ENCODE data around the gene ALDOB.

The ALDOB gene

DNA sequence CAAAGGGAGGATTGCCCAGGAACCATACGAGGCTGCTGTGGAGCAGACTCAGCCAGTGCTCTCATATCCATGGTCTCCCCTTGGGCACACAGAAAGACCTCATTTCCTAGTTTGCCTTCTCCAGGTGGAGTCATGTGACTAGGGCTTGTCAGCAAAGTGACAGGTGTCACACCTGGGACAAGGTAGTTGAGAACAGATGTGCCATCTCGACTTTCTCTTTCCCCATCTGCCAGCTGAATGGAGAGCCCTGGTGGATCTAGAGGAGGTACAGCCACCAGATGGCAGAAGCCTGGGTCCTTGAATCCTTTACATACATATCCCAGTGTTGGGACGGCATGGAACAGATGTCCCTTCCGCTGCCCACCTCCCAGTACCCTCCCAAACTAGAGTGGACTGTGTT lies 42.9 kb upstream of the ALDOB start:
- POLR2A ChIA-PET: no interaction called here
- CTCF ChIA-PET: interaction anchor here (1.2 kb wide), 2 partner anchors 9 to 14 kb away, joined by 3 read pairs; no protein-coding TSS in a partner anchor
- TF ChIP-seq, protein P1, sequence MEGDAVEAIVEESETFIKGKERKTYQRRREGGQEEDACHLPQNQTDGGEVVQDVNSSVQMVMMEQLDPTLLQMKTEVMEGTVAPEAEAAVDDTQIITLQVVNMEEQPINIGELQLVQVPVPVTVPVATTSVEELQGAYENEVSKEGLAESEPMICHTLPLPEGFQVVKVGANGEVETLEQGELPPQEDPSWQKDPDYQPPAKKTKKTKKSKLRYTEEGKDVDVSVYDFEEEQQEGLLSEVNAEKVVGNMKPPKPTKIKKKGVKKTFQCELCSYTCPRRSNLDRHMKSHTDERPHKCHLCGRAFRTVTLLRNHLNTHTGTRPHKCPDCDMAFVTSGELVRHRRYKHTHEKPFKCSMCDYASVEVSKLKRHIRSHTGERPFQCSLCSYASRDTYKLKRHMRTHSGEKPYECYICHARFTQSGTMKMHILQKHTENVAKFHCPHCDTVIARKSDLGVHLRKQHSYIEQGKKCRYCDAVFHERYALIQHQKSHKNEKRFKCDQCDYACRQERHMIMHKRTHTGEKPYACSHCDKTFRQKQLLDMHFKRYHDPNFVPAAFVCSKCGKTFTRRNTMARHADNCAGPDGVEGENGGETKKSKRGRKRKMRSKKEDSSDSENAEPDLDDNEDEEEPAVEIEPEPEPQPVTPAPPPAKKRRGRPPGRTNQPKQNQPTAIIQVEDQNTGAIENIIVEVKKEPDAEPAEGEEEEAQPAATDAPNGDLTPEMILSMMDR (IDR thresholded peaks at IDR 0.05; ENCODE audit: control extremely low read depth, extremely low read depth, low read depth, missing control alignments): no peak
- no peak for DNase-seq (ENCODE audit: extremely low spot score)

DNA sequence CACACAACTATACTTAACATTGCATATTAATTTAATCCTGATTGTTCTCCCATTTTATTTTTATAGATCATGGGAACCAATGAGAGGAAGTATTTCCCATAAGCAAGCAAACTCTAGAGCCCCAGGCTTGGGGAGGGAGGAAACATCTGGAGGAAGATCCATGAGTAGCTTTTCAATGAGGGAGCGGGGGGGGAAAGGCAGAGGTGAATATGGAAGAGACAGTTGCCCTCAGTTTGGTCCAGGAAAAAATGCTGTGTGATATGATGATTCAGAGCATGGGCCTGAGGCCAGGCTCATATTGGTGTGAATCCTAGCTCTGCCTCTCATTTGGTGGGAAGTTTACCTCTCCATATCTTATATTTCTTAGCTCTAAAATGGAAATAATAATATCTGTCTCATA lies 42.2 kb upstream of the ALDOB start:
- ChIA-PET POLR2A (no interaction called here), CTCF (interaction anchor here (1.2 kb wide), 2 partner anchors 10 to 13 kb away, joined by 3 read pairs; no protein-coding TSS in a partner anchor)
- TF ChIP-seq, protein P1 (IDR thresholded peaks at IDR 0.05; ENCODE audit: control extremely low read depth, extremely low read depth, low read depth, missing control alignments): no peak
- DNase-seq (ENCODE audit: extremely low spot score): no peak

DNA sequence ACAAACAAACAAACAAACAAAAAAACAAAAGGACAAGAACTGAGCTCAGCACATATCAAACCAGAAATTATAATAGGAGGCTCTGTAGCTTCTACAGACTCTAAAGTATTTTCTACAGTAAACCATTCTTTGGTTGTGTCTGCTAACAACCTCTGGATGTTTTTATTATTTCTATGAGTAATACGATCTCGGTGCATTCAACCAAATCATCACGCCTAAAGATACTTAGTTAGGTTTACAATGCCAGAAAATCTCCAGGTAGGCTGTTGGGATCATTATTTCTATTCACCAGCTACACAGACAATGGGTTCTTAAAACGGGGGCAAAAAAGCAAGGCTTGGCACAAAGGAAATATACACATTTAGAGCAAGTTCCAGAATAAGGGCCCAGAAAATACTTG lies 41.6 kb upstream of the ALDOB start:
- POLR2A ChIA-PET: no interaction called here
- TF ChIP-seq, protein P1 (IDR thresholded peaks at IDR 0.05; ENCODE audit: control extremely low read depth, extremely low read depth, low read depth, missing control alignments): no peak
- CTCF ChIA-PET: interaction anchor here (0.7 to 1.2 kb wide), 3 partner anchors 11 to 18 kb away, joined by 3 to 4 read pairs (median 3); no protein-coding TSS in a partner anchor
- DNase-seq (ENCODE audit: extremely low spot score): no peak

DNA sequence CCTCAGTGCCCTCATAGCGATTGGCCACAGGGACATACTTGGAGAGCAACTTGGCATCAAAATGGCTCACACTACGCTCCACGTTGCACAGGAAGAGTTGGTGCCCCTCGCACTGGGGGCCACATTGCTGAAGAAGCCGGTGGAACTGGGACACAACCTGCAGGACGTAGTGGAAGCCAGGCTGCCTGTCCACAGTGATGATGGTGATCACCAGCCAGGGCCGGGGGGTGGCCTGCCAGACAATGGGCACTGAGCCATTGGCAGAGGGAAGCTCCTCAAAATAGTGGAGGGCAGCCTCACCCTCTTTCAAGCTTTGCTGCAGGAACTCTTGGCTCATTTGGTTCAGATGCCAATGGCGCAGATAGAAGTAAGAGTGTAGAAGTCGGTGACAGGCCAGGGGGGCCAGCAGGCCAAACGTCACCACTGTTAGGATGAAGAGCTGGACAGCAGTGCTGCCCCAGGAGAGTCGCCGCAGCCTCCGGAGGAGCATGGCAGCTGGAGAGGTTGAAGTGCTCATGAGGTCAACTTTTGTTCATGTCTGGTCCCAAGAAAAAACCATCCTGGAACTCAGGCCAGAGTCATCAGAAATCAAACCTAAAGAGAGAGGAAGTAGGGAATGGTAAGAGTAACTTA lies 41.1 kb upstream of the ALDOB start:
- POLR2A ChIA-PET: no interaction called here
- DNase-seq (ENCODE audit: extremely low spot score): no peak

DNA sequence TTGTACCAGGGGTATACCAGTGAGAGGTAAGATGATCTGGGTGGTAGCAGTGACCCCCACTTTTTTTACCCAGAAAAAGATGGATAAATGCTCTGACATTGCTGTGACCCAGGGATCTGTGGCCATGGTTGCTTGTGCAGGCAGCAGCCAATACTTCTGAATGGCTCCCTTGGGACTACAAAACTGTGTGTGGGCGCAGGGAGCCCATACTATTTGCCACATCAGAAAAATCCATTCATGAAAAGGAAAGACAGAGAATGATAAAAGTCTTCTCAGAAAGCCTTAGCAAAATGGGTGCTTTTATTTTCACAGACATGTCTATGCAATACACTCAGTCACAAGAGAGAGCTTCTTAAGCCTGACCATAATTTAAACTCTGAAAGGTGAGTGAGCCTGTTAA lies 37.3 kb upstream of the ALDOB start:
- CTCF ChIA-PET: interaction anchor here (1.3 to 1.8 kb wide), 3 partner anchors 11 to 13 kb away, joined by 3 to 9 read pairs (median 3); a partner anchor contains a TSS
- TF ChIP-seq, protein P1 (IDR thresholded peaks at IDR 0.05; ENCODE audit: control extremely low read depth, extremely low read depth, low read depth, missing control alignments): no peak
- POLR2A ChIA-PET: no interaction called here
- no peak for DNase-seq (ENCODE audit: extremely low spot score)

More for the DNA sequence above, 41.1 kb upstream of the ALDOB start:
- CTCF ChIA-PET: interaction anchor here (0.7 kb wide), 1 partner anchor 18 kb away, joined by 4 read pairs; no protein-coding TSS in a partner anchor
- TF ChIP-seq, protein P1 (IDR thresholded peaks at IDR 0.05; ENCODE audit: control extremely low read depth, extremely low read depth, low read depth, missing control alignments): no peak

DNA sequence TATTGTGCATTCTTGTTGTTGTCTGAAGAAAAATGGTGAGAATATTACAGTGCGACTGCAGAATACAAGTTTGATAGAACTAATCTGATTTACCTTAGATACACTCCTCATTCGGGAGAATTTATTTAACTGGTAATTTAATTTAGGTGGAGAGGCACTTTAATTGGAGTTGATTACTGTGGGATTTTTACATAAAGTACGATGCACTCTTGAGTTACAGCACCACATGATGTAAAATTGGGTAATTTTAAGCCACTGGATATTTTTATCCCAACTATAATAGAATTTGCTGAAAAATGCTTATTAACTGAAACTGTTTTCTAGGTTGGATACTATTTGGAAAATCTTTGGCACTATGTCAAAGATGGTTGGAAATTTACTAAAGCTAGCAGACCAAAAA lies 35.4 kb upstream of the ALDOB start:
- TF ChIP-seq, protein P1 (IDR thresholded peaks at IDR 0.05; ENCODE audit: control extremely low read depth, extremely low read depth, low read depth, missing control alignments): no peak
- POLR2A ChIA-PET: interaction anchor here (0.7 kb wide), 1 partner anchor 50 kb away, joined by 4 read pairs; no protein-coding TSS in a partner anchor
- DNase-seq (ENCODE audit: extremely low spot score): no peak
- CTCF ChIA-PET: interaction anchor here (0.9 to 1.8 kb wide), 2 partner anchors 12 to 22 kb away, joined by 3 to 4 read pairs; no protein-coding TSS in a partner anchor

All from GM10248 (cell line).